GM12864 (cell line): ENCODE results near the gene MKRN3.

Experiments used
- DNase-seq: peaks from one replicate; pipeline ENCODE4 v3.0.0-alpha.2; 2011; ENCODE audit warnings: low read depth
- H3K4me3 ChIP-seq: 2 replicates; pipeline ENCODE4 v1.5.1; 2011; ENCODE audit warnings: mild to moderate bottlenecking, low read depth, low read length, control low read depth
- CTCF ChIP-seq: IDR thresholded peaks from 2 replicates; pipeline ENCODE4 v1.5.1; 2011; ENCODE audit warnings: low read depth, mild to moderate bottlenecking, moderate library complexity, low read length, control low read depth, inconsistent platforms; ENCODE audit errors: missing control alignments

MKRN3 gene

GRCh38 chr15:23538648-23539047 lies 26.8 kb upstream of the MKRN3 start:
- H3K4me3 ChIP-seq: no peak overlapping the region
- TF ChIP-seq CTCF: no peak
- no peak for DNase-seq

- no peak for TF ChIP-seq CTCF
- no peak overlapping the region for H3K4me3 ChIP-seq
- no peak for DNase-seq
These were observed 25.6 kb upstream of the MKRN3 start for GRCh38 chr15:23539892-23540291.

- H3K4me3 ChIP-seq: no peak overlapping the region
- TF ChIP-seq CTCF: no peak
- DNase-seq: no peak
These were observed 19.3 kb upstream of the MKRN3 start for GRCh38 chr15:23546158-23546557.

- no peak overlapping the region for H3K4me3 ChIP-seq
- no peak for TF ChIP-seq CTCF
- DNase-seq: no peak
These were observed 17.4 kb upstream of the MKRN3 start for GRCh38 chr15:23548071-23548470.

- TF ChIP-seq CTCF: no peak
- no peak overlapping the region for H3K4me3 ChIP-seq
- DNase-seq: no peak
These were observed 3.6 kb upstream of the MKRN3 start for GRCh38 chr15:23561914-23562313.

GRCh38 chr15:23564821-23565394 lies 566 bp upstream of the MKRN3 start:
- H3K4me3 ChIP-seq: no peak overlapping the region
- TF ChIP-seq CTCF: no peak
- DNase-seq: no peak

GRCh38 chr15:23566071-23566554 lies 639 bp downstream of the MKRN3 start:
- no peak for TF ChIP-seq CTCF
- DNase-seq: no peak

More at GRCh38 chr15:23566071-23566554, 639 bp downstream of the MKRN3 start:
- no peak overlapping the region for H3K4me3 ChIP-seq
